Mononuclear cell (primary cell): Measurements from ENCODE around the gene SACM1L. TPM values are rescaled to one million over a fixed set of nuclear protein-coding genes. Genes with fewer than 3 reads are reported as not detected.
"Not testable (repeated sequence)": the region's sequence is repeated elsewhere in the genome, so short reads cannot be mapped to it uniquely, and the experiment has no call there.

Source experiments
- H3K27me3 ChIP-seq: 2 replicates; pipeline ENCODE4 v1.6.0; 2011; ENCODE audit warnings: low read length, control low read depth; ENCODE audit not compliant: insufficient read depth
- H3K4me1 ChIP-seq: 2 replicates; pipeline ENCODE4 v1.5.1; 2011; ENCODE audit warnings: mild to moderate bottlenecking, low read length, control low read depth; ENCODE audit not compliant: insufficient read depth
- H3K4me3 ChIP-seq: 2 replicates; pipeline ENCODE4 v1.5.1; 2011; ENCODE audit warnings: mild to moderate bottlenecking, low read length, moderate library complexity
- H3K9me3 ChIP-seq: 2 replicates; pipeline ENCODE4 v1.5.1; 2011; ENCODE audit warnings: low read depth, mild to moderate bottlenecking, control low read depth, low read length
- total RNA-seq: library from RNA; depleted of rRNA; stranded (reverse); fragments of >200 nt; gene quantifications from one replicate; pipeline ENCODE4 v1.2.3, GENCODE V29; 2012

SACM1L gene
- total RNA-seq, 1 donor, result 42.7 TPM

GRCh38 chr3:45757141-45757540 lies 67.9 kb downstream of the SACM1L start:
- not testable (repeated sequence) for H3K4me3 ChIP-seq, H3K27me3 ChIP-seq, H3K9me3 ChIP-seq, H3K4me1 ChIP-seq

GRCh38 chr3:45758871-45759270 lies 69.7 kb downstream of the SACM1L start:
- Histone ChIP-seq H3K4me3 (no peak overlapping the region), H3K4me1 (no peaks in the 10 kb centered on the region), H3K27me3 (no peaks in the 10 kb centered on the region), H3K9me3 (no peaks in the 10 kb centered on the region)

GRCh38 chr3:45759851-45760250 lies 70.7 kb downstream of the SACM1L start:
- Histone ChIP-seq H3K4me1 (no peaks in the 10 kb centered on the region), H3K9me3 (no peaks in the 10 kb centered on the region), H3K4me3 (no peak overlapping the region), H3K27me3 (no peaks in the 10 kb centered on the region)

- H3K9me3 ChIP-seq, result no peaks in the 10 kb centered on the region
- no peak overlapping the region for H3K4me3 ChIP-seq
- no peaks in the 10 kb centered on the region for H3K4me1 ChIP-seq
- no peaks in the 10 kb centered on the region for H3K27me3 ChIP-seq
Observed at GRCh38 chr3:45760878-45761711, 71.9 kb downstream of the SACM1L start.

GRCh38 chr3:45761831-45762230 lies 72.6 kb downstream of the SACM1L start:
- Histone ChIP-seq H3K4me1 (no peaks in the 10 kb centered on the region), H3K9me3 (no peaks in the 10 kb centered on the region), H3K4me3 (no peak overlapping the region), H3K27me3 (no peaks in the 10 kb centered on the region)

GRCh38 chr3:45762647-45763302 lies 73.6 kb downstream of the SACM1L start:
- Histone ChIP-seq H3K4me1 (no peaks in the 10 kb centered on the region), H3K4me3 (no peak overlapping the region), H3K27me3 (no peaks in the 10 kb centered on the region), H3K9me3 (no peaks in the 10 kb centered on the region)

GRCh38 chr3:45763303-45763675 lies 74.1 kb downstream of the SACM1L start:
- no peaks in the 10 kb centered on the region for H3K9me3 ChIP-seq
- peaks cover under 1% of the 10 kb centered on the region for H3K27me3 ChIP-seq

GRCh38 chr3:45765266-45765851 lies 76.2 kb downstream of the SACM1L start:
- peaks cover 4% of the 10 kb centered on the region for H3K27me3 ChIP-seq
- H3K4me1 ChIP-seq, result no peaks in the 10 kb centered on the region

More at GRCh38 chr3:45763303-45763675, 74.1 kb downstream of the SACM1L start:
- no peaks in the 10 kb centered on the region for H3K4me1 ChIP-seq
- no peak overlapping the region for H3K4me3 ChIP-seq

GRCh38 chr3:45765958-45766357 lies 76.8 kb downstream of the SACM1L start:
- Histone ChIP-seq H3K27me3 (peaks cover 4% of the 10 kb centered on the region), H3K9me3 (no peaks in the 10 kb centered on the region), H3K4me3 (no peak overlapping the region), H3K4me1 (no peaks in the 10 kb centered on the region)

More at GRCh38 chr3:45765266-45765851, 76.2 kb downstream of the SACM1L start:
- Histone ChIP-seq H3K9me3 (no peaks in the 10 kb centered on the region), H3K4me3 (no peak overlapping the region)

- peaks cover 4% of the 10 kb centered on the region for H3K27me3 ChIP-seq
- H3K4me3 ChIP-seq, result no peak overlapping the region
- no peaks in the 10 kb centered on the region for H3K4me1 ChIP-seq
- H3K9me3 ChIP-seq, result no peaks in the 10 kb centered on the region
Observed at GRCh38 chr3:45771166-45771775, 82.1 kb downstream of the SACM1L start.

GRCh38 chr3:45771831-45772230 lies 82.6 kb downstream of the SACM1L start:
- Histone ChIP-seq H3K27me3 (peaks cover 4% of the 10 kb centered on the region), H3K4me3 (no peak overlapping the region), H3K9me3 (no peaks in the 10 kb centered on the region), H3K4me1 (no peaks in the 10 kb centered on the region)

- H3K4me1 ChIP-seq, result no peaks in the 10 kb centered on the region
- H3K9me3 ChIP-seq, result no peaks in the 10 kb centered on the region
- H3K27me3 ChIP-seq, result peaks cover 4% of the 10 kb centered on the region
- no peak overlapping the region for H3K4me3 ChIP-seq
Observed at GRCh38 chr3:45772341-45773035, 83.3 kb downstream of the SACM1L start.

- Histone ChIP-seq H3K27me3 (peaks cover 4% of the 10 kb centered on the region), H3K4me1 (no peaks in the 10 kb centered on the region), H3K4me3 (no peak overlapping the region), H3K9me3 (no peaks in the 10 kb centered on the region)
Observed at GRCh38 chr3:45773072-45773471, 83.9 kb downstream of the SACM1L start.

- Histone ChIP-seq H3K27me3 (no peaks in the 10 kb centered on the region), H3K9me3 (no peaks in the 10 kb centered on the region), H3K4me1 (no peaks in the 10 kb centered on the region), H3K4me3 (no peak overlapping the region)
Observed at GRCh38 chr3:45773714-45774449, 84.7 kb downstream of the SACM1L start.
